Stromal cell of bone marrow (primary cell): ENCODE data around the gene TBC1D22B.

Source experiments
- DNase-seq: peaks from one replicate; pipeline ENCODE4 v3.0.0-alpha.2; 2012; ENCODE audit warnings: low read depth

The TBC1D22B gene

GRCh38 chr6:37357288-37357687, 99.7 kb downstream of the TBC1D22B start:
- no peak for DNase-seq

GRCh38 chr6:37357860-37358259, 100.3 kb downstream of the TBC1D22B start:
- no peak for DNase-seq

DNA sequence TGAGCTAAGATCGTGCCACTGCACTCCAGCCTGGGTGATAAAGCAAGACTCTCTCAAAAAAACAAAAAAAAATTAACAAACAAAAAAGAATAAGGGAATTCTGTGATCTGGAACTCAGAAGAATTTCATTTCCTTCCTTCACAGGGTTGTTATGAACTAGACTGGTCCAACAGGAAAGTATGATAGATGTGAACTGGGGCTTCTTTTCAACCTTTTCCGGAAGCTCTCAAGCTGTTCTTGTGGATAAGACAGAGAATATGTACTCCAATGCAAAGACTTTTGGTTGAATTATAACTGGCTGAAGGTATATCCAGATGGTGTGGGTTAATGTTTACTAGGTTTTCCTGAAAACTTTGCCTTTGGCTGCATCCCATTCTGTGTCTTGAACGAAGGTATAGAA, 101.5 kb downstream of the TBC1D22B start:
- no peak for DNase-seq

DNA sequence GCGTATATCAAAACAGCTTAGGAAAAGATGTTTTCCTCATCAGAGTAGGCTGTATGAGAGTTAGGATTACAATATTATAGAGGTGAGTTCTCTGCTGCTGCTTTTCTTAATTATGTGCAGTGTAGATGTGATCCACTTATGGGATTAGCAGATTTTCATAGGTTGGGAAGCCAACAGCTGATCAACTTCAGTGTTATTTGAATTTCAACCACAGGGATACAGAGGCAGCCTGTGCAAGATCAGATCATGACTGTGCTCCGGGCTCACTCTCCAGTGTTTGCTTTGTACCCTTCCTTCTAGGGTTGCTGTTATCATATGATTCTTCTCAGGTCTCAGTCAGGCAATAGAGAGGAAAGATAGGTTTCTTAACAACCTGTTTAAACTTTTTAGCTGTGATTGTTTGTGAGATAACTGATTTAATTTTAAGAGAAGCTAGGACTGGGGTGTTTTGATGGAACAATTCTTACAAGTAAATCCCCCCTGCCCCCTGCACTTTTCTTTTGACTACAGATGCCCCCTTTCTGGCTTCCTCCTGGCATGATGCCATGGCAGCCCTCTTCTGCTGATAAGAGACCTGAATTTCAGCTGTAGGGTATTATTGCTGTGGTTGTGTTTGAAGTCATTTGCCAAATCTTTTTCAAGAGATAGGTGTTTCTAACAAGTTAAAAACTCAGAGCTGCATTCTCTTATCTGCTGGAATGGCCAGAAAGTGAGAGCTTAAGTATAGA, 104.7 kb downstream of the TBC1D22B start:
- no peak for DNase-seq

DNA sequence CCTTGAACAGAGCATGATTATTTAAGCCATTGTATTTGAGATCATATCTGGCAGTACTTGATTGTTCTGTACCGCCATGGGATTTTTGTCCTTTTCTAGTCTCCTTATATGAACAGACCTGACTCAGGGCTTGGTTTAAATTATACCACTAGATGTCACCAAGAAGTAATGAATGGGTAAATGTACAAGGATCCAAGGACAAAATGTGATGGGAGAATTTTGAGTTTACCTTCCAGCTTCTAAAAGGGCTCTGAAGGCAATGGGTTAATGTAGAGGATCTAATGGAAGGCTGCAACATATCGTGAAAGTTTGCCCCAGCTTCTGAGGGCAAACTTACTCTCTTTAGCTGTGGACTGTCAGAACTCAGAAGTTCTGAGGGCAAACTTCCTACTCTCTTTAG, 108.2 kb downstream of the TBC1D22B start:
- peak; percentile 17 for DNase-seq

GRCh38 chr6:37366910-37367309, 109.3 kb downstream of the TBC1D22B start:
- DNase-seq, result no peak

DNA sequence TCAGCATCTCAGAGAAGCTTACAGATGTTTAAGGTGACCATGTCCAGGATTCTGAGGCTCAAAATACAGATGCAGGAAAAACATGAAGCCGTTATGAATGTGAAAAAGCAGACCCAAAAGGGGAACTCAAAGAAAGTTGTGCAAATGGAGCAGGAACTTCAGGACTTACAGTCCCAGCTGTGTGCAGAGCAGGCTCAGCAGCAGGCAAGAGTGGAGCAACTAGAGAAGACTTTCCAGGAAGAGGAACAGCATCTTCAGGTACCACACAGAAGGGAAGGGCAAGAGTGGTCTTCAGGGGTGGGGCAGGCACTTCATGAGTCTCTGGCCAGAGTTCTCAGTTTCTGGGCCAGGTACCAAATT, 111.4 kb downstream of the TBC1D22B start:
- DNase-seq, result no peak

DNA sequence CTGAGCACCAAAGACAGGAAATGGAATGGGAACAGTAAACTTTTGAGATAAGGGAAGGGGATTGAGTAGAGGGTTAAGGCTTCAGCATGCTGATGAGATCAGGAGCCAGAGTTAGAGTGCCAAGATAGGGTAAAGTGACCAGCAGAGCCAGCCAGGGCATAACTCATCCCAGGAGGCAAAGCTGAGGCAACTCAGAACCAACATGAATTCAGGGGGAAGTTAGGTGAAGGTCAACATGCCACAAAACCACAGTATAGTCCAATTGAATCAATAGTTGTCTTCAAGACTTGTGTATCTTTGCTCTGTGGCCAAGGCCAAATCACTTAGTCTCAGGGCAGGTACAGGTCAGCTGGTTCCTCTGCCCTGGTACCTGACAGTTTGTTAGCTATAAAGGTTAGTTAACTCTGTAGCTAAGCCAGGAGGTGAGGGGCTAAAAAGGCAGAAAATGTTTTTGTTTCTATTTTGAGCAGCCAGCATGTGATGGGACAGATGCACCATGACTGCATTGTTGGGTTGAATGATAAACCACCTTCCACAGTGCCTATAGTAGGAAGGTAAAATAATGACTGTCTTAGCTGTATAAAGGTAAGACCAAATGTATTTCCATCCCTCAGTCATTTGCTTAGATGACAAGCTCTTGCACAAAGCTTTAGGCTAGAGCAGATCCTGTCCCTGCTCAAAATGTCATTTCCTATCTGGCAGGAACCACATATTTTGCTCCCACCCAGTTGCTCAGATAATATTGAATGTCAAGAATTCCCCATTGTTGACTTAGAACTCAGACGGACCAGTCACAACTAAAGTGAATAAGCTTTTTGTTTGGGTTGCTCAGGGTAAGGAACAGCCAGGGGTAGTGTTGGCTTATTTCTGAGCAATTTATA, 112.0 kb downstream of the TBC1D22B start:
- DNase-seq, result no peak

GRCh38 chr6:37371154-37372083, 113.8 kb downstream of the TBC1D22B start:
- no peak for DNase-seq

GRCh38 chr6:37372116-37372515, 114.5 kb downstream of the TBC1D22B start:
- DNase-seq, result no peak

DNA sequence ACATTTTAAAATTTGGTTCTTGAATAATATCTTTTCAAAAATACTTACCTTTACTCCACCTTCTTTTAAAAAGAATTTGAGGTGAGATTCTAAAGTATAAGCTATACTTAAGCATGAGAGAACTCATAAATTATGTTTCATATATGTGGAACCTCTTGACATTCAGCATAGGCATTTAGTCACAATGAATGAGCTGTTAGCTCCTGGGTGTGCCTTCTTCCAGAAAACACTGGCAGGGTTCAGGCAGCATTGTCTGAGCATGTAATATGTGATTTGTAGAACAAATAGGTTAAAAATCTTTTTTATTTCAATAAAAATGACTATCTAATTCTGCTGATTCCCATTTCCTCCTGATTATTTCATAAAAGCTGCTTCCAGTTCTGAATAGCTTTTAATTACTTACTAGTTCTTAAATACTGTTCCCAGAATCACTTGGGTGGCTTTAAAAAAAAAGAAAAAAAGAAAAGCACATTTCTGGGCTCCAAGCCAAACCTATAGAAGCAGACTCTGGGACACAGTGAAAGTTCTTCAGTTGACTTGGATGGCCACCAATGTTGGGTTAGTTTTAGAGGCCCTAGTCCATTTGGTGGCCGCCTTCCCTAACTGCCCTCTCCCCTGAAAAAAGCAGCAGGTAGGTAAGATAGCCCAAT, 116.4 kb downstream of the TBC1D22B start:
- DNase-seq, result no peak

GRCh38 chr6:37375376-37375775, 117.8 kb downstream of the TBC1D22B start:
- no peak for DNase-seq

- DNase-seq, result no peak
Observed at GRCh38 chr6:37376078-37376743, 118.6 kb downstream of the TBC1D22B start.

DNA sequence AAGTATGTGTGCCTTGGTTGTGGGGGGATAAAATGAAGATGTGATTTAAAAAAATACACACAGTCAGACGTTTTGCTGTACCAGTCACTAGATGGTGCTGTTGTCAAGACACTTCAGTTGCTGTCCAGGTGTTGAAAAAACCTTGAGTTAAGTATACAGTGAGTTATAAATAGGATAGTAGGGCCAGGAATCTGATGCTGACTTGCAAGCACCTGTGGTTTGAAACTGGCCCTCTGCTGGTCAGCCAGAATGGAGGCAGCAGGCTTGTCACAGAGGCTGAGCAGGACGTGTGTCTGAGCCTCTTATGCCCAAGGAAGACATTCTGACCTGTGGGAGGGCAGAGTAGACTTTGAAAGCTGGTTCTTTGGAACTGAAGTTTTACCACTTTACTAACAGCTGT, 124.0 kb downstream of the TBC1D22B start:
- no peak for DNase-seq
